Measurements from ENCODE around the gene ZIM2.

DNA sequence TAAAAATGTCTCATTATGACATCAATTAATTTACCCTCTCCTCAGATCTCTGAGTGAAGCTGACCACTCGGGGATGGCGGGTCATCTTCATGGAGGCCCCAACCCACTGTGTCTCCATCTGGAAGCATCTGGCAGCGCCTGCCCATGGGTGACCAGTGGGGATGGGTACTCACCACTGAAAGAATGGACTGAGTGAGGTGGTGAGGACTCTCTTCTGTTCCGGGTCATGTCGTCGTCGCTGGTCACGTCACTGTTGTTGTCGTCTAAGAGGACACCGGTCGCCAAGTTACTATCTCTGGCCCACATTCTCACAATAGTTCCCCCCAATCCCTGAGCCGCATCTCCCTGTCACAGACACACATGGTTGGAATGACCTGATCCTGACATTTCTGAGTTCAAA is 17.1 kb downstream of the ZIM2 start:
- TF ChIP-seq CTCF (IDR thresholded peaks at IDR 0.05 in 8 of 11, conservative IDR thresholded peaks at IDR 0.05 in 3 of 11) (no peak), POLR2A (IDR thresholded peaks at IDR 0.05) (no peak), POLR2AphosphoS5 (IDR thresholded peaks at IDR 0.05) (no peak)
